CD4-positive, alpha-beta T cell (primary cell): Measurements from ENCODE around the gene ATF1. TPM values are rescaled to one million over a fixed set of nuclear protein-coding genes. Genes with fewer than 3 reads are reported as not detected.

ENCODE experiments used
- ATAC-seq: fragments of 200-7000 bp; cut with Tn5 transposase; one replicate; pipeline ENCODE4 v1.10.0; 2022; ENCODE audit warnings: mild to moderate bottlenecking; ENCODE audit not compliant: poor library complexity
- CTCF ChIA-PET: fragments of 350-600 bp; sonication (Branson Sonifier 250); formaldehyde crosslinking; loops from one replicate; lab custom pipeline; 2021; ENCODE audit warnings: antibody characterized with exemption, inconsistent platforms; lab: Charles Lee
- POLR2A ChIA-PET: fragments of 350-600 bp; sonication (Branson Sonifier 250); formaldehyde crosslinking; loops from one replicate; lab custom pipeline; 2021; ENCODE audit warnings: antibody characterized with exemption, inconsistent platforms; lab: Charles Lee
- DNase-seq, 14 experiments: peaks; one replicate each; pipeline ENCODE4 v3.0.0-alpha.2; 2013 to 2020; ENCODE audit warnings: mixed read lengths in 2 of 14
- H3K27ac ChIP-seq, 2 donors: one replicate each; pipeline versions ENCODE4 v1.5.1 to v1.7.0; 2013; ENCODE audit warnings: low read length in 2 of 2, low read depth in 1 of 2, mild to moderate bottlenecking in 1 of 2
- H3K27me3 ChIP-seq, 2 experiments: 1 replicate in 1 of 2; 2 replicates in 1 of 2; pipeline versions ENCODE4 v1.6.1 to v1.7.0; 2013; ENCODE audit warnings: low read length in 2 of 2, control low read depth in 1 of 2, mild to moderate bottlenecking in 1 of 2, moderate library complexity in 1 of 2; ENCODE audit not compliant: insufficient read depth in 2 of 2, control insufficient read depth in 1 of 2
- H3K36me3 ChIP-seq: one replicate; pipeline ENCODE4 v1.6.1; 2013; ENCODE audit warnings: low read length, control low read depth; ENCODE audit not compliant: insufficient read depth
- H3K4me1 ChIP-seq: one replicate; pipeline ENCODE4 v1.6.1; 2013; ENCODE audit warnings: low read length, control low read depth; ENCODE audit not compliant: insufficient read depth
- H3K4me3 ChIP-seq: one replicate; pipeline ENCODE4 v1.5.1; 2013; ENCODE audit warnings: mild to moderate bottlenecking, low read length, moderate library complexity
- H3K9me3 ChIP-seq, 2 experiments: 1 replicate in 1 of 2; 2 replicates in 1 of 2; pipeline versions ENCODE4 v1.6.1 to v1.7.0; 2013; ENCODE audit warnings: low read length in 2 of 2, mild to moderate bottlenecking in 2 of 2, control low read depth in 1 of 2, moderate library complexity in 1 of 2; ENCODE audit not compliant: control insufficient read depth in 1 of 2, insufficient read depth in 1 of 2
- H3K27ac Mint-ChIP-seq: one replicate; pipeline ENCODE4 v1.8.0; 2020; ENCODE audit warnings: mixed read lengths
- H3K27me3 Mint-ChIP-seq: one replicate; pipeline ENCODE4 v1.8.0; 2021; ENCODE audit warnings: mixed read lengths
- H3K36me3 Mint-ChIP-seq: one replicate; pipeline ENCODE4 v1.8.0; 2021; ENCODE audit warnings: low read depth, mixed read lengths
- H3K4me1 Mint-ChIP-seq: one replicate; pipeline ENCODE4 v1.8.0; 2021; ENCODE audit warnings: low read depth, mixed read lengths
- H3K4me3 Mint-ChIP-seq: one replicate; pipeline ENCODE4 v1.8.0; 2020; ENCODE audit warnings: mild to moderate bottlenecking, mixed read lengths
- H3K9me3 Mint-ChIP-seq: one replicate; pipeline ENCODE4 v1.8.0; 2020; ENCODE audit warnings: mixed read lengths
- intact Hi-C, 2 experiments: fragments of 100-400 bp; cut with DNase I in 1 of 2; cut with micrococcal nuclease in 1 of 2; formaldehyde crosslinking; loops; one replicate each; pipeline versions ENCODE4 v1.15.1 to v1.9.0; 2023 to 2025; cut with DNase I, micrococcal nuclease
- total RNA-seq, 174 experiments: library from RNA in 2 of 174; stranded (reverse) in 2 of 174; gene quantifications; one replicate each; pipeline ENCODE4 v1.2.3 and lab custom pipeline; 2021 to 2026
- TF ChIP-seq, protein P1 (sequence below): fragments of 200-600 bp; IDR thresholded peaks from one replicate; pipeline ENCODE4 v1.8.0; 2022; ENCODE audit warnings: antibody characterized with exemption, mild to moderate bottlenecking

The ATF1 gene
- total RNA-seq, 2 experiments from 2014 or later = 11.3 TPM

DNA sequence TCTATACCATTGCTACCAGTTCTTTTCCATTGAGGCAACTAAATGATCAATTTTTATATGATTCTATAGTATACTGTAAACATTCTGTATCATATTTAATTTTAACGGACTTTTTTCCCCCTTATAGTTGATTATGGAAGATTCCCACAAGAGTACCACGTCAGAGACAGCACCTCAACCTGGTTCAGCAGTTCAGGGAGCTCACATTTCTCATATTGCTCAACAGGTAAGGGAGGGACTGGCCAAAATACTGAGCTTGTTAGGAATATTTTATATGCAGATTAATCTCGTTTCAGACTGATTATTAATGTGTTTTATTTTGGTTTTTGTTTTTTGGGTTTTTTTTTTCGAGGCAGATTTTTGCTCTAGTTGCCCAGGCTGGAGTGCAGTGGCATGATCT, 16.1 kb downstream of the ATF1 start:
- peaks cover 36% of the 10 kb centered on the region for H3K4me1 Mint-ChIP-seq
- H3K36me3 Mint-ChIP-seq = peaks cover 36% of the 10 kb centered on the region
- no peak for DNase-seq
- peaks cover 17% of the 10 kb centered on the region for H3K36me3 ChIP-seq
- ChIA-PET POLR2A (interaction anchor here (0.9 kb wide), 1 partner anchor 248 kb away, joined by 3 read pairs; no protein-coding TSS in a partner anchor), CTCF (interaction anchor here (1.3 kb wide), 1 partner anchor 15 kb away, joined by 7 read pairs; no protein-coding TSS in a partner anchor)
- TF ChIP-seq, protein P1, sequence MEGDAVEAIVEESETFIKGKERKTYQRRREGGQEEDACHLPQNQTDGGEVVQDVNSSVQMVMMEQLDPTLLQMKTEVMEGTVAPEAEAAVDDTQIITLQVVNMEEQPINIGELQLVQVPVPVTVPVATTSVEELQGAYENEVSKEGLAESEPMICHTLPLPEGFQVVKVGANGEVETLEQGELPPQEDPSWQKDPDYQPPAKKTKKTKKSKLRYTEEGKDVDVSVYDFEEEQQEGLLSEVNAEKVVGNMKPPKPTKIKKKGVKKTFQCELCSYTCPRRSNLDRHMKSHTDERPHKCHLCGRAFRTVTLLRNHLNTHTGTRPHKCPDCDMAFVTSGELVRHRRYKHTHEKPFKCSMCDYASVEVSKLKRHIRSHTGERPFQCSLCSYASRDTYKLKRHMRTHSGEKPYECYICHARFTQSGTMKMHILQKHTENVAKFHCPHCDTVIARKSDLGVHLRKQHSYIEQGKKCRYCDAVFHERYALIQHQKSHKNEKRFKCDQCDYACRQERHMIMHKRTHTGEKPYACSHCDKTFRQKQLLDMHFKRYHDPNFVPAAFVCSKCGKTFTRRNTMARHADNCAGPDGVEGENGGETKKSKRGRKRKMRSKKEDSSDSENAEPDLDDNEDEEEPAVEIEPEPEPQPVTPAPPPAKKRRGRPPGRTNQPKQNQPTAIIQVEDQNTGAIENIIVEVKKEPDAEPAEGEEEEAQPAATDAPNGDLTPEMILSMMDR = no peak
- H3K27ac ChIP-seq = no peak overlapping the region
- no peak overlapping the region for H3K27ac Mint-ChIP-seq
- intact Hi-C loops = no loop called here
- no peak for ATAC-seq
- peaks cover 18% of the 10 kb centered on the region for H3K4me1 ChIP-seq
- H3K4me3 Mint-ChIP-seq = no peak overlapping the region
- no peak overlapping the region for H3K4me3 ChIP-seq
- no peaks in the 10 kb centered on the region for H3K27me3 Mint-ChIP-seq
- no peaks in the 10 kb centered on the region for H3K9me3 ChIP-seq
- no peaks in the 10 kb centered on the region for H3K9me3 Mint-ChIP-seq
- H3K27me3 ChIP-seq = no peaks in the 10 kb centered on the region

DNA sequence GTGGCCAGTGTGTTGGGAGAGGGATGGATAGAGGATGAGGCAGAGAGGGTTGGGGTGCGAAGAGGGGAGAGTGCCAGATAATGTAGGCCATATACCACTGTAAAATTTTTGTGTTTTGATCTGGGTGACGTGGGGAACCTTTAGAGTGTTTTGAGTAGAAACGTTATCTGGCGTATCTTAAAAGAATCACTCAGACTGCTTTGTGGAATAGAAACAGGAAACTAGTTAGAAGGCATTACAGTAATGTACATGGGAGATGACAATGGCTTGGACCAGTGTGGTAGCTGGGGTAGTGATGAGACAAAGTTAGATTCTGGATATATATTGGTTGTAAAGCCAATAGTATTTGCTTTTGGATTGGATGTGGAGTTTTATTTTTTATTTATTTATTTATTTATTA, 20.6 kb downstream of the ATF1 start:
- Histone ChIP-seq H3K27me3 (no peaks in the 10 kb centered on the region), H3K4me3 (no peak overlapping the region), H3K36me3 (peaks cover 28% of the 10 kb centered on the region), H3K27ac (no peak overlapping the region), H3K9me3 (no peaks in the 10 kb centered on the region), H3K4me1 (peaks cover 6% of the 10 kb centered on the region)
- TF ChIP-seq, protein P1 = no peak
- DNase-seq (peak in 1 of 14 experiments; percentile 5), ATAC-seq (peak; percentile 82)
- peaks cover 62% of the 10 kb centered on the region for H3K36me3 Mint-ChIP-seq
- peak overlapping the region; percentile 71 for H3K27ac Mint-ChIP-seq
- peaks cover 11% of the 10 kb centered on the region for H3K4me1 Mint-ChIP-seq
- intact Hi-C loops = no loop called here
- H3K9me3 Mint-ChIP-seq = no peaks in the 10 kb centered on the region
- ChIA-PET POLR2A (no interaction called here), CTCF (no interaction called here)
- no peaks in the 10 kb centered on the region for H3K27me3 Mint-ChIP-seq
- no peak overlapping the region for H3K4me3 Mint-ChIP-seq

DNA sequence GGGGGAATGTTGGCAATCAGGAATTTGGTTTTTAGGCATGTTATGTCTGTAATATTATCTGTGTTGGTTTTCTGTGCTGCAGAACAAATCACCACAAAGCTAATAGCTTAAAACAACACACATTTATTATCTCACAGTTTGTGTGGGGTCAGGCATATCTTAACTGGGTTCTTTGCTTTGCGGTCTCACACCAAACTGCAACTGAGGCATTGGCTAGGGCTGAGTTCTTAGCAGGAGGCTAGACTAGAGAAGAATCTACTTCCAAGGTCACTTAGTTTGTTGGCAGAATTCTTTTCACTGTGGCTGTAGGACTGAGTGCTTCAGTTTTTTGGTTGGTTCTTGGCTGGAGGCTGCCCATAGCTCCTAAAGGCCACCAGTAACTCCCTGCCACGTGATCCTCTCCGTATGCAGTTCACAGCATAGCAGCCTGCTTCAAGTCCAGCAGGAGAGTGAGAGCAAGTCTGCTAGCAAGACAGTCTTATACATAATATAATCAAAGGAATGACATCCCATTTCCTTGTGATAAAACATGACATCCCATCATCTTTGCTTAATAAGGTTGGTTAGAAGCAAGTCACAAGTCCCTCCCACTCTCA, 21.6 kb downstream of the ATF1 start:
- Mint-ChIP-seq H3K4me1 (peaks cover 11% of the 10 kb centered on the region), H3K27ac (no peak overlapping the region), H3K27me3 (no peaks in the 10 kb centered on the region), H3K9me3 (no peaks in the 10 kb centered on the region), H3K4me3 (no peak overlapping the region), H3K36me3 (peaks cover 59% of the 10 kb centered on the region)
- ChIA-PET POLR2A (no interaction called here), CTCF (no interaction called here)
- Histone ChIP-seq H3K9me3 (no peaks in the 10 kb centered on the region), H3K4me1 (peaks cover 6% of the 10 kb centered on the region), H3K27me3 (no peaks in the 10 kb centered on the region), H3K4me3 (no peak overlapping the region), H3K36me3 (peaks cover 28% of the 10 kb centered on the region), H3K27ac (no peak overlapping the region)
- no peak for ATAC-seq
- TF ChIP-seq, protein P1 = no peak
- intact Hi-C loops = no loop called here
- no peak for DNase-seq
